Midbrain (tissue), 1 donor: ENCODE data around the gene PDLIM1.

Experiments
- DNase-seq: peaks from one replicate; lab custom pipeline; 2025; lab: John Stamatoyannopoulos, UW

PDLIM1 gene

DNA sequence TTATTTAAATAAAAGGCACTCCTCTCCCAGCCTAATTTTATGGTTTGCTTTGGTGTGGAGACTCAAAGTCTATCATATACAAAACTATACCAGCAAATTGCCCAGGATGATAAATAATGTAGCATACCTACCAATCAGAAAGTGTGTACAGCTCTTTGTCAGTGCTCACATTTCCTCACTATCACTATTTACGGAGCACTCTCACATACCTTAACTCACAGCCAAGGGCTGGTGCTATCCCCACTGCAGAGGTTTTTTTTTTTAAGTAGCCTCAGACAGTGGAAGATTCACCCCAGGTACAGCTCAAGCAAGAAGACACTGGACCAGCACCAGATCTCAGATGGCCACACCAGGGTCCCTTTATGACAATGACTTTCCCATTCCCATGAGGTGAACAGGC, 2.5 kb downstream of the PDLIM1 start:
- DNase-seq, result no peak

DNA sequence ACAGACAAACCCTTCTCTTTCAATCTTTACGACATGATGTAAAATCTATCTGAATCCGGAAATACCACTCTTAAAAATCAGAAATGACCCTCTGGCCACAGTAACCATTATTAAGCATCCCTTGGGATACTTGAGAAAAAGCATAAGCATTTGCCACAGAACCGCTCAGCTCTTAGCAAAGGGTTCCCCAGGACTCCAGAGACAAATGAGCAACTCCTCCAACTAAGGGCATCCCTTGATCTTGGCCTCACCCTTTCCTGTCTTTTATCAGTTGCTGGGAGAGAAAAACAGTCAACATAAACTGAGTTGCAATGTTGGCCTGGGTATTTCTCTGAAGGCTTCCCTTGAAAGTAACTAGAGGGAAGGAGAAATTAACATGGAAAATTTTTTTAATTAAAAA, 3.5 kb downstream of the PDLIM1 start:
- DNase-seq, result no peak

DNA sequence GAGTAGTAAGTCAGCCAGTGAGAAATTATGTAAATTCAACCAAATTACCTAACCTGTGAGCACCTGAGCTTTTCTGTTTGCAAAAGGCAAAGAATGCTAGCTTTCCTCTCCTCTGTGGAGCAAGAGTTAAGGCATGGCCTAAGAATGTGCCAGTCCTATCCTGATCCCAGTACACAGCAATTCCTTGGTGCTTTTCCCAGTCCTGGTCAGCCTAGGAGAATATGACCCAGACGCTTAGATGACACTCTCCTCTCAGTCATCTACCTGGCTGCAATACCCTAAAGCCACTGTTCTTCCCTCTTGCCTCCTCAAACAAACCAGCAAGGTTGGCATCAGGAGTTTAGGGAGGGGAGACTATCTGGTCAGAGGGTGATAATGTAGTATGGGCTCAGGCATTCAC, 4.1 kb downstream of the PDLIM1 start:
- DNase-seq, result no peak

DNA sequence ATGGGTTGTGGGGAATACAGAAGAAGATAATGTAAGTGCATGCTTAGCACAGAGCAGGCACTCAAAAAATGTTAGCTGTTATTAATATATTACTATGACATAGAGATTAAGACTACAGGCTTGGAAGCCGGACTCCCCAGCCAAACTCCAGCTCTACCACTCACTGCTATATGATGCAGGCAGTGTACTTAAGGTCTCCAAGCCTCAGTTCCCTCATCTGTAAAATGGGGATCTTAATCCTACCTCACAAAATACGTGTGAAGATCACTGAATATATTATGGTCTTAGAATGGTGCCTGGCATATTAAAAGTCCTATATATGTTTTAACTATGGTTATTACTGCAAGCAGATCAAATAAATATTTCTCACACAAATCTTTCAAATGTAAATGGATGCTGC, 5.2 kb downstream of the PDLIM1 start:
- DNase-seq, result no peak

DNA sequence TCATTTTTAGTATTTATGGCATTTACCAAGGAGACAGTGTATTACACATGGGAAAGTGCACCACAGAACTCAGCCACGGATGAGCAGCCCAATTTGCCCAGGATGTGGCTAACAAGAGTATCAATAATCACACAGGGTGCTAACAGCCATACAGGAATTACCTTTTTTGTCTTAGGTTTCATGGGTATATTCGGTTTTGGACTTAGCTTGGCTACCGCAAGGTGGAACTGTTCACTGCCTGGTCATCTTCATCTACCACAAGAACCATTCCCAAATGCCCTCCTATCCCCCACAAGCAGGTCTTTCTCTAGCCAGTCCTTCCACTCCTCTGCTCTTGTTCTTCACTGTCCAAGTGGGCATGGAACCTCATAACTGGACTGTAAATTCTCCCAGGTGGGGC, 6.0 kb downstream of the PDLIM1 start:
- DNase-seq, result no peak

DNA sequence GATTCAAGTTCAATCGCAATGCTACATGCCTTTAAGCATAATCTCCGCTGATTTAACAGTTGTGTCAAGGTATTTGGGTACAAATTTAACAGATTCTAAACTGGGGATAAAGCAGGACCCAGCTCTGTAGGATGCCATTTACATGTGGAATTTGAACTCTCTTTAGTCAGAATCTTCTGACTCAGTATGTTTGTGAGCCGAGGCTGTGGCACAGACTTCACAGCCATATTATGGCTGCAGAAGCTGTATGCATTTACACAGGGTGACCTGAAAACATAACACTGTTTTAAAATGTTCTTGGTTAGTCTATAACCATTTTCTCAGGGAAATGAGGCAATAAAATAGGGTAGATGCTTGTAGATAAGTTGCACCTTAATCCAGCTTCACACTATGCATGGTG, 8.7 kb downstream of the PDLIM1 start:
- no peak for DNase-seq

DNA sequence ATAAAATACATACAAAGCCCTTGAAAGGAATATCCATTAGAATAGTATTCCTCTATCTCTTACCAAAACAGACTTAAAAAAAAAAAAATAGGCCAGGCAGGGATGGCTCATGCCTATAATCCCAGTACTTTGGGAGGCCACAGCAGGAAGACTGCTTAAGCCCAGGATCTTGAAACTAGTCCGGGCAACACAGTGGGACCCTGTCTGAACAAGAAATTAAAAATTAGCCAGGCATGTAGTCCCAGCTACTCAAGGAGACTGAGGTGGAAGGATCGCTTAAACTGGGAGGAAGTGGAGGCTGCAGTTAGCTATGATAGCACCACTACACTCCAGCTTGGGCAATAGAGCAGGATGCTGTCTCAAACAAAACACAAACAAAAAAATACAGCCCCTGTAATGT, 9.6 kb downstream of the PDLIM1 start:
- DNase-seq, result no peak

DNA sequence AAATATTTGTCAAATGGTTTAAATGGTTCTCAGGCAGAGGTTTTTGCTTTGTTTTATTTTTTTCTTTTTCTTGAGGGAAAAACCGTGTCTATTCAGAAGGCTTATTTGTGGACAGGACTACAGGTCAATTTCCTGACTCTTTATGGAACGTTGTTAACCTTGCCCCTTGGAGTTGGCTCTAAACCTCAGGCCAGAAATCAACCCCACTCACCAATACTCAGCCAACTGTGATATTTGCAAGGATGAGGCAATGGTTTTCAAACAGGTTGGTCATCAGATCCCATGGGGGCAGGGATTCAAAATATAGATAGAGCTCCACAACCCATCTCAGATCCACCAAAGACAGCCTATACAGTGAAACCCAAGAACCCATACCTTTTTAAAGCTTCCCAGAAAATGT, 10.2 kb downstream of the PDLIM1 start:
- DNase-seq, result no peak

DNA sequence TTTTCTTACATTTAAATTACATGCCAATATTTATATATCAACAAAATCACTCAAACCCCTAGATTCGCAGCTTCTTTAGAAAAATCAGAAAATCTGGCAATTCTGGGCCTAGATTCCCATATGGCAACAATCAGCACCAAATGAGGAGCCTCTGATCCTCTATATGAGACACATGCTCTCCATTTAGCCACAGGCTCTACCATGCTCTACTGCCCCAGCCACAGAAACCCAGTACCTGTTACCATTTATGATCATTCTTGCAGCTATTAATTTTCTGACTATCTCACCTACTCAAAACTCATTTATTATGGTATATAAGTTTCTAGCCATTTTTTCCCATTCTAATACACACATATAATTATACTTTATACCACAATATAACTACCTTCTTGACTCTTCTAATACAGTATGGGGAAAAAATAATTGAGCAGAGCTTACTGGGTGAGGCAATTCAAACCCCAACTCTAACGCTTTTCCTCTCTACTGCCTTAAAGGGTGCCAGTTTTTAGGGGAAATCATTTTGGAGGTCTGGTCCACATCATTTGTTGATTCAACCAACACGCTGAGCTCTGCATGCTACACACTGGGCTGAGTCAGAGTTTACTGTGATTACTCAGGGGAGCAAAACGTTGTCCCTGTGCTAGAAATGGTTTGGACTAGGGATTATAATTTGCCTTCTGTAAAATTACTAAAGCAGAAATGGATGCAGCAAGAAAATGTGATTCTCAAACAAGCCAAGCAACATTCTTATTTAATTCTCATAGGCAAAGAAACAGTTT, 11.6 kb downstream of the PDLIM1 start:
- no peak for DNase-seq

DNA sequence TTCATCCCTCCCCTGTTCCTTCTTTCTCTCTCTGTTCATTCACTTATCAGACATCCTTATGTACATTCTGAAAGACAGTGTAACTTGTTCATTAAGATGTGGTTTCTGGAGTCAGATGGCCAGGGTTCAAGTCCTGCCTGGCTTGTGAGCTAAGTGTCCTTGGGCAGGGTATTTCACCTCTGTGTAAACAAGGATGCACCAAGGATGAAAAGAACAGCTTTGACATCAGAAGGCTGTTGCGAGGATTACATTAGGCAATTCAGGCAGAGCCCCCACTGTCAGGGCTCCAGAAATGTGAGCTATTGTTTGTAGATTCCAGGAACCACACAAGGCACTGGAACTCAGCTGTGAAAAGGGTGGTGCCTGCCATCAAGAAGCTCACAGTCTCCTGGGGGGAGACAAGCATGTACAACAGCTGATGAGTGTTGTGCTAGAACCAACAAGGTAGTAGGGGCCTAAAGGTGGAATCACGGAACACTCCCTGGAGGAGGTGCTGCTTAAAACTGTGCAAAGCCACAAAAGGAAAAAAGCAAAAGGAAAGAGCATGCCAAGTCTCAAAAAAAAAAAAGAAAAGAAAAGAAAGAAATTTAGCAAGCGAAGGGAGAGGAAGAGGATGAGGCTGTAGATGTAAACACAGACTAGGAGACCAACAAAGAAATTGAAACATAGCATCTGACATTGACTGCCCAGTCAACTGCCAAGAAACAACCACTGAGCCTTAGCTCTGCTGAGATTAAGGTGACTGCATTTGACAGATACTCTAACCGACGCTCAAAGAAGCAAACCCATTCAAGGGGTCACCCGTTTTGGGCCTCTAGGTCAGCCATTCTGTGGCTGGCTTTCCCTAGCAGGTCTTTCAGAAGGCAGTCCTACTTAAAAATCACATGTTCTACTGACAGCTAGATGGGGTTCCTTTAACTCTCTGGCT, 12.5 kb downstream of the PDLIM1 start:
- no peak for DNase-seq

DNA sequence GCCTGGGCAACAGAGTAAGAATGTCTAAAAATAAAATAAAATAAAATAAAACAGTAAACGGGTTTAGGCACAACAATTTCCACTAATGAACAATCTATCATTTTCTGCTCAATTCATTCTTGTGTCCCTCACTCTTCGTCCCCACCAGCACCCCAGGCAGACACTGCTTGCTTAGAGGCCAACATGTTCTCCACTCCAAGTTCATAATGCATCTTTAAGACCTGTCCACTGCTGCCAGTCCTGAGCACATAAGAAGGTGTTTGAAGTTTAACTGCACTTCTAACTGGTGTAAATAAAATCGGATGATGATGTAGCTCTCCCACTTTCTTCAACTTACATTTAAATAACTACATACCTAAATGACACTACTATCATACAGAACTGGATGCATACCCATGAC, 13.2 kb downstream of the PDLIM1 start:
- no peak for DNase-seq

DNA sequence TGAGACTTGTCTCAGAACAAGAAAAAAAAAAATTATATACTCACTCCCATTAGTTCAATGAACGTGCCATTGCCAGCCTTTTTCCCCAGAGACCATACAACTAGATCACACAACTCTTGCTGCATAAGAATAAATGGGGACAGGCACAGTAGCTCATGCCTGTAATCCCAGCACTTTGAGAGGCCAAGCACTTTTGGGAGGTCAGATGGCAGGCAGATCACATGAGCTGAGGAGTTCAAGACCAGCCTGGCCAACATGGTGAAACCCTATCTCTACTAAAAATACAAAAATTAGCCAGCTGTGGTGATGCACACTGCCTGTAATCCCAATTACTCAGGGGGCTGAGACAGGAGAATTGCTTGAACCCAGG, 13.6 kb downstream of the PDLIM1 start:
- no peak for DNase-seq

DNA sequence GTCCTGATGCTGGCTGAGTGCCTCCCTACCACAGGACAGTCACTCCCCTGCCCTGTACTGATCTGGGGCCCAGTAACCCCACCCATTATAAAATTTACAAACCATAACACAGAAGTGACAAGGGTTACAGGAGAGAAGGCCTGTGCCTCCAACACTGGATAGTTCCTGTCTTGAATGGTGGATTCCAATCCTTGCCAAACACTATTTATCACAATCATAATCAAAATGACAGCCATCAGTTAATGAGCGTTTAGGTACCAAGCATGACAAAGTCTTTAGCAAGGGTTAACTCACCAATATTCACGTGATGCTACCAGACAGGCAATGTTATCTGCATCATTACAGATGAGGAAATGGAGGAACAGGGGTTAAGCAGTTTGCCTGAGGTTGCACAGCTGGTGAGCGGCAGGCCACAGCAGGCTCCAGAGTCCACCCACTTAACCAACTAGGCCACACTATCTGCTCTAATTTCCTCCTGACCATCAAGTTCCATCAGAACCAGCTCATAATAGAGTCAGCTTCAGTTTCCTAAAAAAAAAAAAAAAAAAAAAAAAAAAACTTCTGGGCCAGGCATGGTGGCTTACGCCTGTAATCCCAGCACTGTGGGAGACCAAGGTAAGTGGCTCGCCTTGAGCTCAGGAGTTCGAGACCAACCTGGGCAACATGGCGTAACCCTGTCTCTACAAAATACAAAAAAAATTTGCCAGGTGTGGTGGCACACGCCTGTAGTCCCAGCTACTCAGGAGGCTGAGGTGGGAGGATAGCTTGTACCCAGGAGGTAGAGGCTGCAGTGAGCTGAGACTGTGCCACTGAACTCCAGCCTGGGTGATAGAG, 14.2 kb downstream of the PDLIM1 start:
- no peak for DNase-seq

DNA sequence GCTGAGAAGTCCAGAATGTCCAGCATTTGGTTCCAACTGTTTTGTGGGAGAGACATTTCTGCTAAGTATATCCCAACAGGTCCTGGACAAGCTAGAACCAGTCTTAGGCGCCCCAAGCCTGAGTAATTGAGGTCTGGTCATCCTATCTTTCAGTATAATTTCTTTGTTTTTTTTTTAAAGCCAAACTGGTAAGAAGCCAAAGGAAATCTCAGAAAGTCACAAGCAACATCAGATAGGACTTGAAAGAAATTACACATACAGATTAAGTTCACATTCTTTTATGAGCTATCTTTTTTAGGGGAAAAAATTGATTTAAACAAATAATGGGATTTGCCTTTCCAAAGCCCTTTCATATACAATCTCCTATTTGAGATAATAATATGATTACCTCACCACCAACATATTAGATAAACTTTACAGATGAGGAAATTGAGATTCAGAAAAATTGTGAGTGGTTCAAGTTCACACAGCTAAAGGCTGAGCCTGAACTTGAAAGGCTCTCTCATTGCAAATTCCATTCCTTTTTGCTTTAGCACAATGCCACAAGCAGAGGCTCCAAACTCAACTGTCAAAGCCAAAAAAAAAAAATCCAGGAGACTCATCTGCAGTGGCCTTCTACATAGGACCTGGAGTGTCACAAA, 15.0 kb downstream of the PDLIM1 start:
- no peak for DNase-seq

DNA sequence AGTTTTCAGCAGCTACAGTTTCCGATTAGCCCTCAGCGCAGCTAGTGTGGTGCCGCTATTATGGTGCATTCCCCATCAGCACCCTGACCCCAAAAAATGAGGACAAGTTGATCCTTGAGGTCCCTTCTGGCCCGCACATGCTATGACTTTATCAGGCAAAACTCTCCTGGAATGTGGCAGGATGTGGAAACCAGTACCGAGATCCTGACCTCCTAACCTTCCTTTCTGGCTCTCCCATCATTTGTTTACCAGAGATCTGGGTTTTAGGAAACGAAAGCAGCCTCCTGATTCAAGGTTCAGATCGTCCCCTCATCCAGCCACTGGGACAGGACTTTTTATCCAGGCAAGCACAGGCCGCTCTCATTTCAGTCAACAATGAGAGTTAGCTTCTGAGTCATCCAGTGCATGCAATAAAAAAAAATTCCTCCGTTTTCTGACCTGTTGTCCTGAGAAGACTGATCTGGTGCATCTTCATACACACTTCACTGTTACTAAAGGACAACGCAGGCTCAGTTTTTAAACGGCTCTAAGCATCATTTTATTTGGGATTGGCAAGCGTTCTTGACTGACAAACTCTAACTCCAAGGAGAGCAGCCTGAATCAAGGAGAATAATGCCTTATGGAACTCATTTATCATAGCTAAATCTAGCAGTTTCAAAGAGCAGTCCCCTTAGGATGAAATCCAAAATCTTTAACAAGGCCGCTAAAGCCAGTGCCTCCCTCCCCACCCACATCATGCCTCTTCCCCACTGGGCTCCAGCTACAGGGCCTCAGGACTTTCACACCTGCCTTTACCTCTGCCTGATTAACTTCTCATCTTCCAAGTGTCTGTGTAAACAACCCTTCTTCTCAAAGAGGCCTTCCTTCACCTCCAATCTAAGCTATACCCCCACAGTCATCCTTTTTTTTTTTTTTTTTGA, 17.1 kb downstream of the PDLIM1 start:
- no peak for DNase-seq

DNA sequence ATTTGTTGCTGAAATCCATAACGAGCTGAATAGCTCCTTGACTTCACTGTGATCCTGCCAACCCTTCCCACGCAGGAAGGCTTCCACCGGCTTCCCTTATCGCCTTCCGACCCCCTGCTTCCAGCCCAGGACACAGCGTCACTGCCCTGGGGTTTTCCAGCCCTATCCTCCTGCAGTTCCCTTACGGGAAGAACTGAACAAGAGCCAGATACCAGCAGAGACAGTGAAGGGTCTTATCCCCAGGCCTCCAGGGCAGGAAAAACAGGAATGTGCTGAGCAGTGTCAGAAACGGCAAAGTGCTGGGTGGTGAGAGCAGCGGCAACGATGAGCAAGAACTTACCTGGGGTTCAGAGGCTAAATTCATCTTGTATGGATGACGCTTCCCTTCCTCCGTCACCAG, 22.4 kb downstream of the PDLIM1 start:
- DNase-seq, result no peak

DNA sequence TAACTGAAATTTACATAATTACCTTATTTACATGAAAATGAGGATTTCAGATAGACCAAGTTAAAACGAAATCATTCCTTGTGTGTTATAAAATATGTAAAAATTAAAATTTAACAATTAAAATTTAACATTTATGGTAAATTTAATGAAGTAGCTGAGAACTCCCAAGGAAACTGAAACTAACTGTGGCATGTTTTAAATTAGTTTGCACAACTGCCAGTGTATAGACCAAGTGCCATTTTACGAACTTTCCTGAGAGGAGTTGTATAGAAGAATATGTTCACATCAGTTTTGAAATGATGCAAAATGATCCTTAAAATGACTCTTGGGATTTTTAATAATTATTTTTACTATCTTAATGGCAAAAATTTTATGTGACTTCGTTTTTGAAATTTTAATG, 23.6 kb downstream of the PDLIM1 start:
- DNase-seq, result no peak

DNA sequence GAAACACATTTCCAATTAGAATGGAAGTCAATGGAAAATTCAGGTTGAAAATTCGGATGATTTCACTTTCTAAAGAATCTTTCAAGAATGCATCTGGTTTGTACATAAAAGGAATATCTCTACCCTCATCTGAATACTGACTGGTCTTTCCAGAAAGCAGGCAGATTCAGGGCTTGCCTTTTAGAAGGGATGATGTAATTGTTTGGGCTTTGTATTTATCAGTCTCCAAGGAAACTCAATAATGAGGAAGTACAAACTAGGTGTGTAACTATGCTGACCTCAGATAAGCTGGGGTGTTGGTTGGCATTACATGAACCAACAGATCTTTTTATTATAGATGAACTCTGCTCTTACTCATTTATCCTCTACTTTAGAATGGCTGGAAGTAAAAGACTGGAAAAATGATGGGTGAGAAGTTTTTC, 24.1 kb downstream of the PDLIM1 start:
- no peak for DNase-seq

DNA sequence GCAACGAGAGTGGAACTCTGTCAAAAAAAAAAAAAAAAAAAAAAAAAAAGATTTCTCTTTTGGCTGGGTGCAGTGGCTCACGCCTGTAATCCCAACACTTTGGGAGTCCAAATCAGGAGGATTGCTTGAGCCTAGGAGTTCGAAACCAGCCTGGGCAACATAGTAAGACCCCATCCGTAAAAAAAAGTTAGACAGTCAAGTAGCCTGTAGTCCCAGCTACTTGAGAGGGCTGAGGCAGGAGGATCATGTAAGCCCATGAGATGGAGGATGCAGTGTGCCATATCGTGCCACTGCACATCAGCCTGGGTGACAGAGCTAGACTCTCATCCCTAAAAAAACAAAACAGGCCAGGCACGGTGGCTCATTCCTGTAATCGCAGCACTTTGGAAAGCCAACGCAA, 25.2 kb downstream of the PDLIM1 start:
- no peak for DNase-seq

DNA sequence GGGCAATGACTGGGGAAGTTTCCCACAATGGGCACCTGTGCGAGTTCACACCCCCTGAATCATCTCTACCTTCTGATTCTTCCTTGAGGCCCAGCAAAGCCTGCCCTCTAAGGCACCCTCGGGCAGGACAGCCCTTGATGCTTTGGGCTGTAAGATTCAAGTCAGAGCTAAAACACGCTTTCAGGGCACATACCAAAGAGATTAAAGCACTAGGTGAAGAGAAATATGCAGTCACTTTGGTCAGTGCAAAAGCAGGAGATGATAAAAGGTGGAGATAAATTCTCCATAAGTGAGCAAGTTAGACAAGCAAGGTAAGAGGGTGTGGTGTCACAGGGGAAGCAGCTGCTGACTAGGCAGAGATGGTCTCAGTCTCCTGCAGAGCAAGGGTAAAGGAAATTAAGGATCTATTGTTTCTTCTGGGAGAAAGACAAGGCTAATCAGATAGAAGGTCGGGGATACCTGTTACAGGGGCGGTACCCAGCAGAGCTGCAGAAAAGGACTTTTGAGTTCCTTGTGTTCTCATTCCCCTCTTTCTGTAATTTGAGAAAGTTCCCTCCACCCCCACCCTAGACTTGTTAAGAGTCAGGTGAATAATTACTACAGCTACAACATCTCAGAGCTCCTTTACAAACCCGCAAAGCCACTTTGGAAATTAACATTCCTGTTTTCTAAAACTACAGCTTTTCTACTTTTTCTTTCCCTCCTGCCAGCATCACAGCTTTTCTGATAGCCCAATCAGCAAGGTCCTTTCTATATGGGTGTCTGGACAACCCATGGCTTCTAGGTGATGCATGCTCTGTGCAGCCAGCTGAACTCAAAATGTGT, 26.4 kb downstream of the PDLIM1 start:
- no peak for DNase-seq
